ENCODE data around the gene SLA2.

DNA sequence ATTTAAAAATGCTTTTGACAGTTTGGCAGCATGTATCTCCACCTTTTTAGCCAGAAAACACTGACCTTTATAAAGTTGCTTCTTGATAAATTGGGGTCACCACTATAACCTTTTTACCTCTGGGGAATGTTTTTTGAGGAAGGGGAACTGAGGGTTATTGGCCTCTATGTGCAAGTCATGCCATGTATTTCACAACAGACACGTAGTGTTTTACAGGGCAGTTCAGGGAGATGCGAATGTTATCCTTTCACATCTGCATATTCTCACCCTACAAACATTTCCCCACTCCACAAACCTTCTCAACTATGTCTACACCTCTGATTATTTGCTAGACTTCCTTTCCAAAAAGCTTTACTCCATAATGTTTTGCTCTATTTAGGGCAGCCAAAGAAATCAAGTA, 17.0 kb upstream of the SLA2 start:
- TF ChIP-seq, protein P1, sequence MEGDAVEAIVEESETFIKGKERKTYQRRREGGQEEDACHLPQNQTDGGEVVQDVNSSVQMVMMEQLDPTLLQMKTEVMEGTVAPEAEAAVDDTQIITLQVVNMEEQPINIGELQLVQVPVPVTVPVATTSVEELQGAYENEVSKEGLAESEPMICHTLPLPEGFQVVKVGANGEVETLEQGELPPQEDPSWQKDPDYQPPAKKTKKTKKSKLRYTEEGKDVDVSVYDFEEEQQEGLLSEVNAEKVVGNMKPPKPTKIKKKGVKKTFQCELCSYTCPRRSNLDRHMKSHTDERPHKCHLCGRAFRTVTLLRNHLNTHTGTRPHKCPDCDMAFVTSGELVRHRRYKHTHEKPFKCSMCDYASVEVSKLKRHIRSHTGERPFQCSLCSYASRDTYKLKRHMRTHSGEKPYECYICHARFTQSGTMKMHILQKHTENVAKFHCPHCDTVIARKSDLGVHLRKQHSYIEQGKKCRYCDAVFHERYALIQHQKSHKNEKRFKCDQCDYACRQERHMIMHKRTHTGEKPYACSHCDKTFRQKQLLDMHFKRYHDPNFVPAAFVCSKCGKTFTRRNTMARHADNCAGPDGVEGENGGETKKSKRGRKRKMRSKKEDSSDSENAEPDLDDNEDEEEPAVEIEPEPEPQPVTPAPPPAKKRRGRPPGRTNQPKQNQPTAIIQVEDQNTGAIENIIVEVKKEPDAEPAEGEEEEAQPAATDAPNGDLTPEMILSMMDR (IDR thresholded peaks at IDR 0.05): no peak
- no peak for TF ChIP-seq POLR2A (IDR thresholded peaks at IDR 0.05)
